T-helper 2 cell treated with Interferon-gamma antibody and Interleukin-4, amounts not matched to agents 5 μg/mL and 100 μg/mL, for 36 hours (primary cell): Measurements from ENCODE around the gene DSP.

Source experiments
- DNase-seq: peaks from one replicate; pipeline ENCODE4 v3.0.0; 2021; ENCODE audit warnings: low spot score
- H3K27ac Mint-ChIP-seq: one replicate; pipeline ENCODE4 v1.8.0; 2021; ENCODE audit warnings: mild to moderate bottlenecking, mixed read lengths
- H3K27me3 Mint-ChIP-seq: one replicate; pipeline ENCODE4 v1.8.0; 2021; ENCODE audit warnings: low read depth, mixed read lengths
- H3K36me3 Mint-ChIP-seq: one replicate; pipeline ENCODE4 v1.8.0; 2021; ENCODE audit warnings: low read depth, mixed read lengths
- H3K4me1 Mint-ChIP-seq: one replicate; pipeline ENCODE4 v1.8.0; 2021; ENCODE audit warnings: low read depth, mixed read lengths
- H3K4me3 Mint-ChIP-seq: one replicate; pipeline ENCODE4 v1.8.0; 2022; ENCODE audit warnings: mild to moderate bottlenecking, moderate library complexity, mixed read lengths
- H3K9me3 Mint-ChIP-seq: one replicate; pipeline ENCODE4 v1.8.0; 2021; ENCODE audit warnings: mixed read lengths

Gene DSP

GRCh38 chr6:7617801-7618764 is 76.6 kb downstream of the DSP start:
- DNase-seq, result peak; percentile 10
- H3K27me3 Mint-ChIP-seq, result peaks cover 2% of the 10 kb centered on the region
- peak overlapping the region; percentile 18 for H3K4me3 Mint-ChIP-seq
- no peaks in the 10 kb centered on the region for H3K9me3 Mint-ChIP-seq
- H3K27ac Mint-ChIP-seq, result peak overlapping the region; percentile 19
- H3K36me3 Mint-ChIP-seq, result peaks cover 3% of the 10 kb centered on the region
- H3K4me1 Mint-ChIP-seq, result peaks cover 18% of the 10 kb centered on the region

GRCh38 chr6:7621761-7622160 is 80.3 kb downstream of the DSP start:
- Mint-ChIP-seq H3K36me3 (no peaks in the 10 kb centered on the region), H3K27ac (no peak overlapping the region), H3K27me3 (peaks cover 8% of the 10 kb centered on the region), H3K9me3 (no peaks in the 10 kb centered on the region), H3K4me1 (peaks cover 10% of the 10 kb centered on the region), H3K4me3 (no peak overlapping the region)
- DNase-seq, result no peak

- Mint-ChIP-seq H3K9me3 (no peaks in the 10 kb centered on the region), H3K4me1 (no peaks in the 10 kb centered on the region), H3K27ac (no peak overlapping the region), H3K27me3 (peaks cover 11% of the 10 kb centered on the region), H3K4me3 (no peak overlapping the region), H3K36me3 (no peaks in the 10 kb centered on the region)
- no peak for DNase-seq
Observed at GRCh38 chr6:7624796-7625710, 83.6 kb downstream of the DSP start.

GRCh38 chr6:7628479-7628878 is 87.0 kb downstream of the DSP start:
- no peak for DNase-seq
- Mint-ChIP-seq H3K9me3 (no peaks in the 10 kb centered on the region), H3K4me3 (no peak overlapping the region), H3K27me3 (peaks cover 7% of the 10 kb centered on the region), H3K27ac (no peak overlapping the region), H3K4me1 (no peaks in the 10 kb centered on the region), H3K36me3 (no peaks in the 10 kb centered on the region)

GRCh38 chr6:7628909-7629308 is 87.4 kb downstream of the DSP start:
- Mint-ChIP-seq H3K27me3 (peaks cover 6% of the 10 kb centered on the region), H3K27ac (no peak overlapping the region), H3K36me3 (no peaks in the 10 kb centered on the region), H3K4me1 (no peaks in the 10 kb centered on the region), H3K4me3 (no peak overlapping the region), H3K9me3 (no peaks in the 10 kb centered on the region)
- DNase-seq, result no peak

GRCh38 chr6:7629321-7629720 is 87.8 kb downstream of the DSP start:
- H3K4me3 Mint-ChIP-seq, result no peak overlapping the region
- H3K27ac Mint-ChIP-seq, result no peak overlapping the region
- no peaks in the 10 kb centered on the region for H3K36me3 Mint-ChIP-seq
- no peak for DNase-seq
- peaks cover 3% of the 10 kb centered on the region for H3K27me3 Mint-ChIP-seq
- no peaks in the 10 kb centered on the region for H3K9me3 Mint-ChIP-seq
- H3K4me1 Mint-ChIP-seq, result no peaks in the 10 kb centered on the region

GRCh38 chr6:7630792-7631191 is 89.3 kb downstream of the DSP start:
- no peak overlapping the region for H3K4me3 Mint-ChIP-seq
- no peak overlapping the region for H3K27ac Mint-ChIP-seq
- peaks cover 3% of the 10 kb centered on the region for H3K27me3 Mint-ChIP-seq
- no peaks in the 10 kb centered on the region for H3K4me1 Mint-ChIP-seq
- no peaks in the 10 kb centered on the region for H3K9me3 Mint-ChIP-seq
- no peaks in the 10 kb centered on the region for H3K36me3 Mint-ChIP-seq
- DNase-seq, result no peak

GRCh38 chr6:7631466-7631865 is 90.0 kb downstream of the DSP start:
- H3K4me3 Mint-ChIP-seq, result no peak overlapping the region
- DNase-seq, result no peak
- H3K27me3 Mint-ChIP-seq, result peaks cover 4% of the 10 kb centered on the region
- no peaks in the 10 kb centered on the region for H3K9me3 Mint-ChIP-seq
- no peak overlapping the region for H3K27ac Mint-ChIP-seq
- H3K4me1 Mint-ChIP-seq, result no peaks in the 10 kb centered on the region
- no peaks in the 10 kb centered on the region for H3K36me3 Mint-ChIP-seq

- no peak for DNase-seq
- H3K4me1 Mint-ChIP-seq, result no peaks in the 10 kb centered on the region
- H3K36me3 Mint-ChIP-seq, result no peaks in the 10 kb centered on the region
- no peak overlapping the region for H3K27ac Mint-ChIP-seq
- H3K9me3 Mint-ChIP-seq, result no peaks in the 10 kb centered on the region
- peaks cover 5% of the 10 kb centered on the region for H3K27me3 Mint-ChIP-seq
- no peak overlapping the region for H3K4me3 Mint-ChIP-seq
Observed at GRCh38 chr6:7632501-7633290, 91.2 kb downstream of the DSP start.

GRCh38 chr6:7633361-7633760 is 91.9 kb downstream of the DSP start:
- DNase-seq, result no peak
- no peak overlapping the region for H3K27ac Mint-ChIP-seq
- H3K36me3 Mint-ChIP-seq, result no peaks in the 10 kb centered on the region
- no peaks in the 10 kb centered on the region for H3K4me1 Mint-ChIP-seq
- no peak overlapping the region for H3K4me3 Mint-ChIP-seq
- H3K27me3 Mint-ChIP-seq, result peaks cover 5% of the 10 kb centered on the region
- no peaks in the 10 kb centered on the region for H3K9me3 Mint-ChIP-seq

- Mint-ChIP-seq H3K4me1 (no peaks in the 10 kb centered on the region), H3K9me3 (no peaks in the 10 kb centered on the region), H3K4me3 (no peak overlapping the region), H3K27ac (no peak overlapping the region), H3K27me3 (peaks cover 5% of the 10 kb centered on the region), H3K36me3 (no peaks in the 10 kb centered on the region)
- DNase-seq, result no peak
Observed at GRCh38 chr6:7636151-7636550, 94.7 kb downstream of the DSP start.
